Measurements from ENCODE around the gene CATSPER1. TPM values are rescaled to one million over a fixed set of nuclear protein-coding genes. Genes with fewer than 3 reads are reported as not detected.

Gene CATSPER1
- total RNA-seq, result not detected

DNA sequence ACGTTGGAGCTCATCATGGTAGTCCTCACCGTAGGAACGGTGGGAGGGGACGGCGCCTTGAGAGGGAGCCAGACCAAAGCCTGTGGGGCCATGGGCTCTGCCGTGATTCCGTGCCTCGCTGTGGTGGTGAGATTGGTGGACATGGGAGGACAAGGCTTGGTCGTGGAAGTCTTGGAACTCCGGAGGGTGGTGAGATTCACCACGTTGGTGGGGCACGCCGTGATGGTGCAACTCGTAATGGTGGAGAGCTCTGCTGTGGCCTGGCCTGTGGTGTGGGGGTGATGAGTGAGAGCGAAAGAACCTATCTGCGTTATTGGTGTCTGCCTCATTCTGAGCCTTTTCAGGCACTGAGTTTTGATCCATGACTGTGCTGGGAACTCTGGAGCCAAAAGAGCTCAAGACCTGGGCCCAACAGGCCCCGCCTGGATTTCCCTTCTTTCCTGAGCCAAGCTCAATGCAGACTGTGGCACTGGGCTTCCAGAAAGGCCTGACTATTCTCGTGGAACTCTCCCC is at the start of gene CATSPER1:
CATSPER1 (minus strand) TSS at position 463 of the 513 bp plus-strand sequence; CDS start at position 363, 100 bp downstream.
- no peak for ATAC-seq
- no peak for DNase-seq (ENCODE audit: low spot score)
- intact Hi-C loops (cut with DNase I), result no loop called here

GRCh38 chr11:66075273-66075672 is 49.0 kb upstream of the CATSPER1 start:
- DNase-seq (ENCODE audit: low spot score) (no peak), ATAC-seq (no peak)
- intact Hi-C loops (cut with DNase I), result no loop called here

DNA sequence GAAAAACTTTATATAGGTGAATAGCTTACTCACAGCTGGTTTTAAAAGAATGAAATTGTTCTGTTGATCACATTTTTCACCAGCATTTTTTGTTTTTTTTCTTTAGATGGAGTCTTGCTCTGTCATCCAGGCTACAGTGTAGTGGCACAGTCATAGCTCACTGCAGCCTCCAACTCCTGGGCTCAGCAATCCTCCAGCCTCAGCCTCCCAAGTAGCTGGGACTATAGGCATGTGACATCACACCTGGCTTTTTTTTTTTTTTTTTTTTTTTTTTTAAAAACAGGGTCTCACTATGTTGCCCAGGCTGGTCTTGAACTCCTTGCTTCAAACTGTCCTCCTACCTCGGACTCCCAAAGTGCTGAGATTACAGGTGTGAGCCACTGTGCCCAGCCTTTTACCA is 47.4 kb upstream of the CATSPER1 start:
- intact Hi-C loops (cut with DNase I), result no loop called here
- no peak for DNase-seq (ENCODE audit: low spot score)

DNA sequence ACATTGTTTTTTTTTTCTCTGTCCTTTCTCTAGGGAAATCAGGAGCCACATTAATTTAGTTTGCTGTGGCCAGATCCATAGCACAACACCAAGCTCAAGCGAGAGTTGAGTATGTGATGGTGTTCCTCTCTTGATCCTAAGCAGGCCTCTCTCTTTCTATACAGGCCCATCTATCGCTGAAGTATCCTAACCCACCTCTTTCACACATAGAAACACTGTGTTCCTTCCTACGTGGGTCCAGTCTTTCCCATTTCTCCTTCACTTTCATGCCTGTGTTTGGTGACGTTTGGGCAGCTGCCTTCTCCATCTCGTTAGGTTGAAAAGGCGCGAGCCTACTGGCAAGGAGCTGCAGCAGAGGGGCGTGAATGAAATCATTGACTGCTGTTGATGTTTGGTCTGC is 46.2 kb upstream of the CATSPER1 start:
- no peak for ATAC-seq
- intact Hi-C loops (cut with DNase I), result no loop called here
- DNase-seq (ENCODE audit: low spot score), result no peak

More for the DNA sequence above, 47.4 kb upstream of the CATSPER1 start:
- no peak for ATAC-seq

DNA sequence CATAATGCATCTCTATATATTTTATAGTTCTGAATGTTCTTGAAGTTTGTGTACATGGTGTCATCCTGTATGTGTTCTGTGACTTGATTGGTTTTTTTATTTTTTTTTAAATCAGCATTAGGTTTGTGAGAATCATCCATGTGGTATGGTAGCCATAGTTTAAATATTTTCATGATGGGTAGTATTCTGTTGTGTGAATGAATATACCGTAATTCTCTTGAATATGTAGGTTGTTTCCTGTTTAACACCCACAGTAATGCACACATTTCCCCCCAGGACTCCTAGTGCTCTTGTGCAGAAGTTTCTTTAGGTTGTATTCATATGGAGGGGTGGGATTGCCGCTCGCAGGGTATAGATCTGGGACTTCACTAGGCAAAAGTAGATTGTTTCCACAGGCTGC is 45.8 kb upstream of the CATSPER1 start:
- intact Hi-C loops (cut with DNase I), result no loop called here
- DNase-seq (ENCODE audit: low spot score), result no peak
- ATAC-seq, result no peak

DNA sequence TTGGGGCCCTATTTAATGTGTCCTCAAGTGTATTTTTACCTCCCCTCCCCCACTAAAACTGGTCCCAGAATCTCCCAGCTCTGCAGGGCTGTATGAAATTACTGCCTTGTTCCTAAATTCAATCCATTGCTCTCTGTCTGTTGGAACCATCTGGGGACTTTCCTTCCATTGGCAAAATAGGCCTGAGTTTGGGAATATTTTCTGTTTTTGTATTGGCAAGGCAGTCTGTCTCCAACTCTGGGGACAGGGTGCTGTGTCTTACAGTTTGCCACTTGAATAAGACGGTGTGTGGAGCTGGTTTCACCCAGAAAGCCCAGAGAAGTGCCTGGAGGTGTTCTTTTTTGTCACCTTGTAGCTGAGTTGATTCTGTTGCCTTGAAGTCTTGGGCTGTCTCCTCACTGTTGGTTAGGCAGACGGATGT is 45.1 kb upstream of the CATSPER1 start:
- intact Hi-C loops (cut with DNase I), result no loop called here
- ATAC-seq (no peak), DNase-seq (ENCODE audit: low spot score) (no peak)

DNA sequence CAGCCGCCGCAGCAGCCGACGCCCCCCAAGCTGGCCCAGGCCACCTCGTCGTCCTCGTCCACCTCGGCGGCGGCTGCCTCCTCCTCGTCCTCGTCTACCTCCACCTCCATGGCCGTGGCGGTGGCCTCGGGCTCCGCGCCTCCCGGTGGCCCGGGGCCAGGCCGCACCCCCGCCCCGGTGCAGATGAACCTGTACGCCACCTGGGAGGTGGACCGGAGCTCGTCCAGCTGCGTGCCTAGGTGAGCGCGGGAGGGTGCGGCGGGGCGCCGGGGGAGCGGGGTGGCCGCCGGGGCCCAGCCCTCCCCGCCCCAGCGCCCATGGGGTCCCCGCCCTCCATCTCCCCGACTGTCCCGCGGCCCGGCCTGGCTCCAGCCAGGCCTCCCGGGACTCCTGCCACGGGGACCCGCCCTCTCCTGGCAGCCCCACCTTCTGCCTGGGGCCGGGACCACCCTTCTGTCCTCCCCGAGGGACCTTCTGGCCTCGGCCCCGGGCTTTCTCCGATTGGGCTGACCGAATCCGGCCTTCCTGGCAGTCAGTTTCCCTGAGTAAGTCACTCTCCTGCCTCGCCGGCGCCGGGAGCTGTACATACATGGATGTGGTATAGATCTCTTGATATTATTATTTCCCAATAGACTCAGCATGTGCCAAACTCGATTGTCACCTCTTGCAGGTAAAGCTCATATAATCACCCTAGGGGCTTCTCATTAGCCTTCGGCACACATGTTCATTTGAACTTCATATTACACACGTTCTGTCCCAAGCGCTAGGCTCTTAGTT is 44.5 kb upstream of the CATSPER1 start:
- DNase-seq (ENCODE audit: low spot score) (peak; percentile 82), ATAC-seq (peak; percentile 28)
- intact Hi-C loops (cut with DNase I), result no loop called here

- peak; percentile 90 for DNase-seq (ENCODE audit: low spot score)
- ATAC-seq, result peak; percentile 81
- intact Hi-C loops (cut with DNase I), result no loop called here
Measured at GRCh38 chr11:66069715-66070603, 43.7 kb upstream of the CATSPER1 start, which contains the start of gene PACS1. PACS1 (plus strand) TSS chr11:66070272; CDS start chr11:66070487, 215 bp downstream.

GRCh38 chr11:66068923-66069714 is 42.8 kb upstream of the CATSPER1 start:
- peak; percentile 48 for ATAC-seq
- DNase-seq (ENCODE audit: low spot score), result peak; percentile 71
- intact Hi-C loops (cut with DNase I), result no loop called here

DNA sequence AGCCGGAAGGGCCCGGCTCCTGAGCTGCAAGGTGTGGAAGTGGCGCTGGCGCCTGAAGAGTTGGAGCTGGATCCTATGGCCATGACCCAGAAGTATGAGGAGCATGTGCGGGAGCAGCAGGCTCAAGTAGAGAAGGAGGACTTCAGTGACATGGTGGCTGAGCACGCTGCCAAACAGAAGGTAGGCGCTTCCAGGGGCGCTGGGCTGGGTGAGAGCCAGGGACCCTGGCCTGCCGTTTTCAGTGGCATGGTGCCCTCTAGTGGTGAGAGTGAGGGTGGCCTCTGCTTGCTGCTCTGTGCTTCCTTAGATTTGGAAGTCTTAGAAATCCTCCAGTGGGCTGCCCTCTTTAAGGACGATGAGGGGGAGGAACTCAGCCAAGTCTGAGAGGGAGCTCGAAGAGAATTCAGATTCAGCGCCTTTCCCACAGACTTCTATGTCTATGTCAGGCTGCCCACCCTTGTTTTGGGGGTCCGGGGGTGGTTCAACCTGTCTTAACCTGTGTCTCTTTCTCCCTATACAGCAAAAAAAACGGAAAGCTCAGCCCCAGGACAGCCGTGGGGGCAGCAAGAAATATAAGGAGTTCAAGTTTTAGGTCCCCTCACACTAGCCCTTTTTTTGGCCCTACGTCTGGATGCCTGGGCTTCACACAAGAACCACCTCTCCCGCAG is 42.0 kb upstream of the CATSPER1 start:
- intact Hi-C loops (cut with DNase I), result no loop called here
- DNase-seq (ENCODE audit: low spot score), result peak; percentile 81
- ATAC-seq, result peak; percentile 58

DNA sequence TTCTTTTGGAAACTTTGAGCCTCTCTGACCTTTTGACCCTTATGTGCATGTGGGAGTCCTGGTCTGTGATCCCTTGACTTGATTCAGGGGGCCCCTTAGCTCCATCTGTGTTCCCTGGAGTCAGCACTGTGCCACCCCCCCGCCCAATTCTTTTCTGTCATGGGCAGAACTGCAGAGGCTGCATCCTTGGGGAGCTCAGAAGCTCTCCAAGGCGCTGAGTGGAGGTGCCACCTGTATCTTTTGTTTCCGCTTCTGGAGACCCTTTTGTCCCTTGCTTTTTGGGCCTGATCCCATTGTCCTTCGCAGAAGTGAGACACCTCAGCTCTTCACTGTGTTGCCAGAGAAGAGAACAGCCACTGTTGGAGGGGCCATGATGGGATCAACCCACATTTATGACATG is 41.4 kb upstream of the CATSPER1 start:
- ATAC-seq (no peak), DNase-seq (ENCODE audit: low spot score) (peak; percentile 51)
- intact Hi-C loops (cut with DNase I), result no loop called here

DNA sequence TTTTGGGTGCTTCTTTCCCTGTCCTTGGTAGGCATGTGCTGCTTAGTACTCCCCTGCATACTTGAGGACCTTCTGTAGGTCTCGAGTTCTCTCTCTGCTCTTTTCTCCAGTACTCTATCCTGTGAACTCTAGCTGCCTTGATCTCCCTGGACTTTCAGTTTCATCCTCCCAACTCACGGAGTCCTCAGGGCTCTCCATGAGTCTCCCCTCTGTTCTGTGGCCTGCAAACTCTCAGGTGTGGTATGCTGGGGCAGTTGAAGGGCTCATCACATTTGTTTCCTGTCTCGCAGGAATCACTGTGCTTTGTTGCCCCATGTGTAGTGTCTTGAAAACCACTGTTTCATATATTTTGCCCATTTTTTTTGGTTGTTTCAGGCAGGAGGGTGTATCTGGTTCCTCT is 40.5 kb upstream of the CATSPER1 start:
- DNase-seq (ENCODE audit: low spot score) (no peak), ATAC-seq (no peak)
- intact Hi-C loops (cut with DNase I), result no loop called here

DNA sequence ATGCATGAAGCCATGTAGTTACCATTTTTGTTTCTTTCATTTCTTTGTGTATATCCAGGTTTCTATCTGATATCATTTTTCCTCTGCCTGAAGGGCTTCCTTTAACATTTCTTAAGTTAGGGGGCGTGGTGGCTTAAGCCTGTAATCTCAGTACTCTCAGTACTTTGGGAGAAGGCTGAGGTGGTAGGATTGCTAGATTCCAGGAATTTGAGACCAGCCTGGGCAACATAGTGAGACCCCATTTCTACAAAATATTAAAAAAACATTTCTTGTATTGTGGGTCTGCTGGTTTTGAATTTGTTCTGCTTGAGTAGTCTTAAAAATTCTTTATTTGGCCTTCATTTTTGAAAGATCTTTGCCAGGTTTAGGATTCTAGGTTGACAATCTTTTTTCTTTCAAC is 38.3 kb upstream of the CATSPER1 start:
- DNase-seq (ENCODE audit: low spot score), result no peak
- ATAC-seq, result no peak
- intact Hi-C loops (cut with DNase I), result no loop called here

GRCh38 chr11:66063900-66064299 is 37.6 kb upstream of the CATSPER1 start:
- intact Hi-C loops (cut with DNase I), result no loop called here
- ATAC-seq, result no peak
- no peak for DNase-seq (ENCODE audit: low spot score)

DNA sequence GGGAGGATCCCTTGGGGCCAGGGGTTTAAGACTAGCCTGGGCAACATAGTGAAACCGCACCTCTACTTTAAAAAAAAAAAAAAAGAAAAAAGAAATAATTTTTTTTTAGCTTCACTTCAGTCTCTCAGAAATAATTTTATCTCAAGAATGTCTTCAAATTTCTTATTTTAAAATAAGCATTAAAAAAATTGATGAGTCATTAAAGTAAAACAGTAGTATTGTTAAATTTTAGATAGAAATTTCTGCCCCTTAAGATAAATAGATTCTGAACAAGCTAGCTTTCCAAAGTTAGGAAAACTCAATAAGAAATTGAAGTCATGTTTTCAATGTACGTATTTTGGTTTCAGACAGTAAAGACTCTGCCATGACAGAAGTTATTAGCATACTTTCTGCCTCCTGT is 36.1 kb upstream of the CATSPER1 start:
- intact Hi-C loops (cut with DNase I), result no loop called here
- DNase-seq (ENCODE audit: low spot score) (no peak), ATAC-seq (no peak)

DNA sequence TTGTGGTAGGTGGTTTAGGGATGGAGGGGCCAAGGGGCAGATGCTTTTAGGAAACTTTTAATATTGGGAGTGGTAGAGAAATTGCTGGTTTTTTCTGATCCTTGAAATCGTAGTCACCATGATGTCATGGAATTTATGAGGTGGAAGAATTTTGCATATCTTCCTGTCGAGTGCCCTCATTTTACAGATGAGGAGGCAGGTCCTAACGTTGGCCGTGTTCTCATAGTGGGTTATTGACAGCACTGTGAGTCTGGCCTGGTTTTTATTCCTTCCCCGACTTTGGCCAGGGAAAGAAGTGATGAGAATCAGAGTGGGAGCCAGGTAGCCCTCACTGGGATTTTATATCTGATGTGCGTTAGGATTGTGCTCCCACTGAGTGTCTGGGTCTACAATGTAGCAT is 35.0 kb upstream of the CATSPER1 start:
- ATAC-seq, result no peak
- no peak for DNase-seq (ENCODE audit: low spot score)
- intact Hi-C loops (cut with DNase I), result no loop called here

GRCh38 chr11:66059966-66060680 is 33.8 kb upstream of the CATSPER1 start:
- intact Hi-C loops (cut with DNase I), result no loop called here
- no peak for DNase-seq (ENCODE audit: low spot score)
- no peak for ATAC-seq

DNA sequence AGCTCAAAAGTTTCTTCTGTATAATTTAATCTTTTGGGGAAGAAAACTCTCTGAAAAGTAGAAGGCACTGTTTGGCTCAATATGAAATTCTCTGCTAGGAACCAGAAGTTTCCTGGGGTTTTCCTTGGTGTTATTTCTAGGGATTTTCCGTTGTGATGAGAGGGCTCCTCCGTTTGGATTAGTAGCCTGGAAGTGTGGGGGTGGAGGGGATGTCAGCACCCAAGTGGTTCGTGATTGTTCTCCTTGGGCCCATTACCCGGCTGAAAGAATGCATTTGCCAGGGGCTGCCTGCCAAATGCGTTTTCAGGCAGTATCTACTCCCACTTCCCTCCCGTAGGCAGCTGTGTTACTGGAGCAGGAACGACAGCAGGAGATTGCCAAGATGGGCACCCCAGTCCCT is 30.2 kb upstream of the CATSPER1 start:
- ATAC-seq (no peak), DNase-seq (ENCODE audit: low spot score) (no peak)
- intact Hi-C loops (cut with DNase I), result no loop called here
